ENCODE measurements around the gene C4B. TPM values are rescaled to one million over a fixed set of nuclear protein-coding genes. Genes with fewer than 3 reads are reported as not detected.
"Not testable (repeated sequence)": the region's sequence is repeated elsewhere in the genome, so short reads cannot be mapped to it uniquely, and the experiment has no call there.

Gene C4B
- polyA plus RNA-seq, 2 of the 4 experiments (the other 2 are of a cell fraction), result 1.3 TPM

DNA sequence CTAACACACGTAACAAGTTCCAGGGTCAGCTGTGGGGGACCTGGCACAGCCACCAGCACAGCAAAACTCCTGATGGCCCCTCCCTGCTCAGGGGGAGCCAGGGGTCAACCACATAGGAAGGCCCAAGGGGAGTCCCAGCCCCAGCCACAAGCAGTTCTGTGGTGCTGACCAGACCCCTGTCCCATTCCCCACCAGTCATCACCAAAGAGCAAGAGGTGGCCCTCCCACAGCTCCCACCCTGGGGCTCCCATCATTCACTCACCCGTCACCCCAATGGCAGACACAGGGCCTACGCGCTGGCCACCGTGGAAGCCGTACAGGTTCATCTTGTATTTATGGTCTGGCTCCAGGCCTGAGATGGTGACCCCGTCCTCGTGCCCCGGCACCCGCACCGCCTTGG is 35.1 kb downstream of the C4B start:
- H3K4me2 ChIP-seq; H3K9me3 ChIP-seq; DNase-seq (ENCODE audit: low read depth in 1 of 2, low spot score in 1 of 2); POLR2A ChIA-PET; ATAC-seq; H3K27ac ChIP-seq; FAIRE-seq; H3K4me3 ChIP-seq; CTCF ChIA-PET: not testable (repeated sequence)
- 94% methylated on average over 6 of the region's 11 CpGs for WGBS (ENCODE audit: missing lambda C conversion rate)
- H3K4me1 ChIP-seq, result peaks cover 20% of the 10 kb centered on the region

- WGBS (ENCODE audit: missing lambda C conversion rate), result 56% methylated on average over 5 of the region's 5 CpGs
- ChIA-PET CTCF (no interaction called here), POLR2A (no interaction called here)
- Histone ChIP-seq H3K9me3 (no peaks in the 10 kb centered on the region), H3K4me1 (peaks cover 20% of the 10 kb centered on the region), H3K4me3 (no peak overlapping the region), H3K4me2 (no peak overlapping the region), H3K27ac (no peak overlapping the region)
- no peak for DNase-seq (ENCODE audit: low read depth in 1 of 2, low spot score in 1 of 2)
- FAIRE-seq, result no peak
- no peak for TF ChIP-seq MAZ (IDR thresholded peaks at IDR 0.05; ENCODE audit: borderline replicate concordance, low read depth, low read length)
- TF ChIP-seq CHD4 (IDR thresholded peaks at IDR 0.05; ENCODE audit: borderline replicate concordance), result no peak
- no peak for TF ChIP-seq PHF8 (IDR thresholded peaks at IDR 0.05; ENCODE audit: borderline replicate concordance, low read depth)
- TF ChIP-seq CBX2 (IDR thresholded peaks at IDR 0.05; ENCODE audit: borderline replicate concordance, low read depth), result no peak
- TF ChIP-seq RCOR1 (IDR thresholded peaks at IDR 0.05; ENCODE audit: low read depth, low read length), result no peak
- TF ChIP-seq HEYL (CRISPR knock-in tag; IDR thresholded peaks at IDR 0.05), result no peak
- no peak for TF ChIP-seq ZC3H11A (IDR thresholded peaks at IDR 0.05)
- no peak for TF ChIP-seq KDM1A (IDR thresholded peaks at IDR 0.05; ENCODE audit: low read depth)
- TF ChIP-seq, protein P1, sequence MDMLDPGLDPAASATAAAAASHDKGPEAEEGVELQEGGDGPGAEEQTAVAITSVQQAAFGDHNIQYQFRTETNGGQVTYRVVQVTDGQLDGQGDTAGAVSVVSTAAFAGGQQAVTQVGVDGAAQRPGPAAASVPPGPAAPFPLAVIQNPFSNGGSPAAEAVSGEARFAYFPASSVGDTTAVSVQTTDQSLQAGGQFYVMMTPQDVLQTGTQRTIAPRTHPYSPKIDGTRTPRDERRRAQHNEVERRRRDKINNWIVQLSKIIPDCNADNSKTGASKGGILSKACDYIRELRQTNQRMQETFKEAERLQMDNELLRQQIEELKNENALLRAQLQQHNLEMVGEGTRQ (IDR thresholded peaks at IDR 0.05), result no peak
- no peak for TF ChIP-seq ZFP36 (IDR thresholded peaks at IDR 0.05; ENCODE audit: borderline replicate concordance, partially characterized antibody)
- no peak for ATAC-seq
Observed at GRCh38 chr6:32050562-32050961, 36.0 kb downstream of the C4B start.

DNA sequence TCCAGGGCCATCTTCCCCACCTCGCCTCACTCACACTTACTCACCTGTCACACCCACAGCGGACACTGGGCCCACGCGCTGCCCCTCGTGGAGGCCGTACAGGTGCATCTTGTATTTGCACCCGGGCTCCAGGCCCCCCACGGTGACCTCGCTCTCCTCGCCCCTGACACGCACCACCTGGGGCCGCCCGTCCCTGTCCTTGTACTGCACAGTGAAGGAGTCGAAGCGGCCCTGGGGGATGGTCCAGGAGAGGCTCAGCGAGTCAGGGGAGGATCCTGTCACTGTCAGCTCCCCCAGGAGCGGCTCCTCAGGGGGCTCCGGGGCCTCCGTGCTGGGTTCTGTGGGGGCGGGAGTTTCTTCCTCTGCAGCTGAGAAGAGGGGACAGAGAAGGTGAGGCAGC is 38.0 kb downstream of the C4B start:
- 83% methylated on average over 6 of the region's 20 CpGs for WGBS (ENCODE audit: missing lambda C conversion rate)

GRCh38 chr6:32053314-32053713 is 38.7 kb downstream of the C4B start:
- H3K4me2 ChIP-seq; CTCF ChIA-PET; POLR2A ChIA-PET; FAIRE-seq; ATAC-seq; H3K27ac ChIP-seq; DNase-seq (ENCODE audit: low read depth in 1 of 2, low spot score in 1 of 2); H3K9me3 ChIP-seq; H3K4me3 ChIP-seq; H3K4me1 ChIP-seq: not testable (repeated sequence)
- 67% methylated on average over 5 of the region's 13 CpGs for WGBS (ENCODE audit: missing lambda C conversion rate)

More for the DNA sequence above, 38.0 kb downstream of the C4B start:
- FAIRE-seq; CTCF ChIA-PET; ATAC-seq; DNase-seq (ENCODE audit: low read depth in 1 of 2, low spot score in 1 of 2); POLR2A ChIA-PET; H3K4me3 ChIP-seq; H3K9me3 ChIP-seq; H3K27ac ChIP-seq; H3K4me1 ChIP-seq; H3K4me2 ChIP-seq: not testable (repeated sequence)

DNA sequence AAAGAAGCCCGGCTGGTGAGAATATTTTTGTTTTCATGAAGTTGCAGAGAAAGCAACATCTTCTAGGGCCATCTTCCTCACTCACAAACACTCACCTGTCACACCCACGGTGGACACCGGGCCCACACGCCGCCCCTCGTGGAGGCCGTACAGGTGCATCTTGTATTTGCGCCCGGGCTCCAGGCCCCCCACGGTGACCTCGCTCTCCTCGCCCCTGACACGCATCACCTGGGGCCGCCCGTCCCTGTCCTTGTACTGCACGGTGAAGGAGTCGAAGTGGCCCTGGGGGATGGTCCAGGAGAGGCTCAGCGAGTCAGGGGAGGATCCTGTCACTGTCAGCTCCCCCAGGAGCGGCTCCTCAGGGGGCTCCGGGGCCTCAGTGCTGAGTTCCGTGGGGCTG is 41.2 kb downstream of the C4B start:
- FAIRE-seq; H3K4me3 ChIP-seq; CTCF ChIA-PET; H3K4me1 ChIP-seq; POLR2A ChIA-PET; ATAC-seq; H3K4me2 ChIP-seq; H3K27ac ChIP-seq; H3K9me3 ChIP-seq; DNase-seq (ENCODE audit: low read depth in 1 of 2, low spot score in 1 of 2): not testable (repeated sequence)
- WGBS (ENCODE audit: missing lambda C conversion rate), result 86% methylated on average over 13 of the region's 21 CpGs

- 91% methylated on average over 4 of the region's 7 CpGs for WGBS (ENCODE audit: missing lambda C conversion rate)
- ATAC-seq (no peak), FAIRE-seq (no peak), DNase-seq (ENCODE audit: low read depth in 1 of 2, low spot score in 1 of 2) (no peak)
- POLR2A ChIA-PET, result no interaction called here
- Histone ChIP-seq H3K27ac (no peak overlapping the region), H3K4me1 (no peaks in the 10 kb centered on the region), H3K4me2 (no peak overlapping the region), H3K4me3 (no peak overlapping the region), H3K9me3 (no peaks in the 10 kb centered on the region)
- CTCF ChIA-PET, result no interaction called here
- TF ChIP-seq RCOR1 (IDR thresholded peaks at IDR 0.05; ENCODE audit: low read depth, low read length), result no peak
- no peak for TF ChIP-seq ESRRA (IDR thresholded peaks at IDR 0.05; ENCODE audit: borderline replicate concordance, low read length)
- no peak for TF ChIP-seq MAZ (IDR thresholded peaks at IDR 0.05; ENCODE audit: borderline replicate concordance, low read depth, low read length)
- no peak for TF ChIP-seq ZNF302 (CRISPR knock-in tag; IDR thresholded peaks at IDR 0.05)
- no peak for TF ChIP-seq RNF2 (IDR thresholded peaks at IDR 0.05; ENCODE audit: borderline replicate concordance, low read depth)
- TF ChIP-seq EP300 (IDR thresholded peaks at IDR 0.05), result no peak
- no peak for TF ChIP-seq RFX5 (IDR thresholded peaks at IDR 0.05)
- TF ChIP-seq HDAC2 (IDR thresholded peaks at IDR 0.05), result no peak
- no peak for TF ChIP-seq ATOH8 (CRISPR knock-in tag; IDR thresholded peaks at IDR 0.05; ENCODE audit: low read depth)
- no peak for TF ChIP-seq KDM5A (IDR thresholded peaks at IDR 0.05)
- no peak for TF ChIP-seq HOXB5 (CRISPR knock-in tag; IDR thresholded peaks at IDR 0.05)
- TF ChIP-seq PHF8 (IDR thresholded peaks at IDR 0.05; ENCODE audit: borderline replicate concordance, low read depth), result no peak
Observed at GRCh38 chr6:32056254-32056653, 41.7 kb downstream of the C4B start.
